ENCODE results near the gene ARL2. TPM values are rescaled to one million over a fixed set of nuclear protein-coding genes. Genes with fewer than 3 reads are reported as not detected.

ARL2 gene
- total RNA-seq, 1 donor from 2014 or later = 103 TPM

Other genes with a start within 250 kb of the ARL2 start
- 263 TPM for gene SF1, start 235.6 kb upstream of the ARL2 start, total RNA-seq
- 23.1 TPM for gene MAP4K2, start 210.9 kb upstream of the ARL2 start, total RNA-seq
- 34.8 TPM for gene MEN1, start 203.6 kb upstream of the ARL2 start, total RNA-seq
- gene CDC42BPG, start 169.5 kb upstream of the ARL2 start, total RNA-seq = 37.1 TPM
- gene EHD1, start 135.5 kb upstream of the ARL2 start, total RNA-seq = 85.6 TPM
- 39.3 TPM for gene ATG2A, start 97.0 kb upstream of the ARL2 start, total RNA-seq
- gene PPP2R5B, start 89.5 kb upstream of the ARL2 start, total RNA-seq = 44.1 TPM
- gene GPHA2, start 78.3 kb upstream of the ARL2 start, total RNA-seq = 1.3 TPM
- gene MAJIN, start 42.1 kb upstream of the ARL2 start, total RNA-seq = not detected
- 5.5 TPM for gene BATF2, start 17.2 kb upstream of the ARL2 start, total RNA-seq
- gene SNX15, start 13.3 kb downstream of the ARL2 start, total RNA-seq = 39.4 TPM
- gene SAC3D1, start 27.1 kb downstream of the ARL2 start, total RNA-seq = 9.9 TPM
- gene NAALADL1, start 44.4 kb downstream of the ARL2 start, total RNA-seq = 10.4 TPM
- gene CDCA5, start 69.9 kb downstream of the ARL2 start, total RNA-seq = 2.1 TPM
- 44.4 TPM for gene ZFPL1, start 70.1 kb downstream of the ARL2 start, total RNA-seq
- gene VPS51, start 82.1 kb downstream of the ARL2 start, total RNA-seq = 116 TPM
- 184 TPM for gene TM7SF2, start 97.7 kb downstream of the ARL2 start, total RNA-seq
- gene ZNHIT2, start 103.5 kb downstream of the ARL2 start, total RNA-seq = 15.1 TPM
- gene FAU, start 108.0 kb downstream of the ARL2 start, total RNA-seq = 835 TPM
- gene MRPL49, start 108.2 kb downstream of the ARL2 start, total RNA-seq = 46.5 TPM
- gene SYVN1, start 120.4 kb downstream of the ARL2 start, total RNA-seq = 84.4 TPM
- gene SPDYC, start 156.1 kb downstream of the ARL2 start, total RNA-seq = not detected
- gene CAPN1, start 167.8 kb downstream of the ARL2 start, total RNA-seq = 287 TPM
- 8.7 TPM for gene POLA2, start 247.8 kb downstream of the ARL2 start, total RNA-seq

All from mucosa of gallbladder (tissue), 1 donor.